NCI-H526 treated with DMSO at 0.1 percent for 48 hours (cell line): ENCODE data around the gene DLK1.

Experiments
- DNase-seq: peaks from one replicate; lab custom pipeline; 2025; lab: John Stamatoyannopoulos, UW

The DLK1 gene

DNA sequence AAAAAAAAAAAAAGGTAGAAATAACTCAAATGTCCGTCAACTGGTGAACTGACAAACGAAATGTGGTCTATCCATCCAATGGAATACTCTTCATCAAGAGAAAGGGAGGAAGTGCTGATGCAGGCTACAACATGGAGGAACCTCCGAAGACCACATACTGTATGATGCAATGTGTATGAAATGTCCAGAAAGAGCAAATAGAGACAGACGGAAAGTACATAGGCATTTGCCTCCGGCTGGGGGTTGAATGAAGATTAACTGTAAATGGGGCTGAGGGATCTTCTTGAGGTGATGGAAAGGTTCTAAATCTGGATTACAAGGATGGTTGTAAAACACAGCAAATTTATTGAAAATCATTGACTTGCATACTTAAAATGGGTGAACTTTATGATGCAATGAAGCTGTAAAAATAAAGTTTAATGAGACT, 35.4 kb downstream of the DLK1 start:
- DNase-seq: no peak

DNA sequence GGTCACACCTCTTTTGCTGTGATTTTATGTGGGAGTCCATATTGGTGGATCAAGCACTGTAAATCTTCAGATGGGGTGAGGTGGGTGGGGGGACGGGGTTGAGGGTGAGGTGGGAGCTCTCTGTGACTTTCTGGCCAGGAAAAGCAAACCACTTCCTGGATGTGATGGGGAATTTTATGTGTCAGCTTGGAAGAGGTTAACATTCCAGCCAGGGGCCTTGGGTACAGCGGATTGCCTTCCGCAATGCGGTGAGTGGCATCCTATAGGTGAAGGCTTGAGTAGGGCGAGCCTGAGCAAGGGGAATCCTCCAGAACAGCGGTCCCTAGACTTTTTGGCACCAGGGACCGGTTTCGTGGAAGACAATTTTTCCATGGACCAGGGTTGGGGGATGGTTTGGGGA, 36.2 kb downstream of the DLK1 start:
- DNase-seq: no peak

DNA sequence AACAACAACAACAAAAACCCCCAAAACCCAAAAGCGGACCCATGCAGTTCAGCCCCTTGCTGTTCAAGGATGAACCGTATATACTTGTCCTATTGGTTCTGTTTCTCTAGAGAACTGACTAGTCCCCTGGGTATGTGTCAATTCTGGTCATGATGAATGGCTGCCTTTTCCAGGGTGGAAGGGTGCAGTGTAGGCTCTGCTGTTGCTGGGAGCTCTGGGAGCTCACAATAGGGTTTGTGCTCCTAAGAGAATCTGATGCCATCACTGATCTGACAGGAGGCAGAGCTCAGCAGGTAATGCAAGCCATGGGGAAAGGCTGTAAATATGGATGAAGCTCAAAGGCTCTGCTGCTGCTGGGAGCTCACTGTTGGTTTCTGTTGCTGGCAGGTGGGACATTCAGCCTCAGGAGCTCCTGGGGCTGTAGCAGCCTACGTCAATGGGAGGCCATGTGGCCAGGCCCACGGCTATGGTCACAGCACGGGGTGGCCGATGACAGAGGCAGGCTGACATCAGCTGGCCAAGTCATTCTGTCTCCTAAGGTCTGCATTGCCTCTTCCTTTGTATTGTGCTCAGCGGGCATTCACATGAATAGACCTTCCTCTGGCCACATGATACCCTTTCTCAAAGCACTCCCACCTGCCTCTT, 37.9 kb downstream of the DLK1 start:
- DNase-seq: no peak

DNA sequence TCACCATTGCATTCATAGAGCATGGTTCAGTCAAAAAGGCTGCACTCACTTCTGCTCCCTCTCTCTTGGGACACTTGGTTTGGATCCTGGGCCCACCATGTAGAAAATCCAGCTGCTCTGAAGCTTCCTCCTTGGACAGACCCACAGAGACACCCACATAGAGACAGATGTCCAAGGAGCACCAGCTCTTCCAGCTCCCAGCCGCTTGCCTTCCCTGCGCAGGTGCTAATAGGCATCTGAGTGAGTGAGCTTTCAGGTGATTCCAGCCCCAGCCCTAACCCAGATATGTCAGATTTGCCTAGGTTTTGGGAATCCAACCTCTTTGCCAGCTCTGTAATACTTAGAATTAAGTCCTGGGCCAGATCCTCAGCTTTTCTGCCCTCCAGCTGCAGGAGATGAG, 38.6 kb downstream of the DLK1 start:
- DNase-seq: no peak

DNA sequence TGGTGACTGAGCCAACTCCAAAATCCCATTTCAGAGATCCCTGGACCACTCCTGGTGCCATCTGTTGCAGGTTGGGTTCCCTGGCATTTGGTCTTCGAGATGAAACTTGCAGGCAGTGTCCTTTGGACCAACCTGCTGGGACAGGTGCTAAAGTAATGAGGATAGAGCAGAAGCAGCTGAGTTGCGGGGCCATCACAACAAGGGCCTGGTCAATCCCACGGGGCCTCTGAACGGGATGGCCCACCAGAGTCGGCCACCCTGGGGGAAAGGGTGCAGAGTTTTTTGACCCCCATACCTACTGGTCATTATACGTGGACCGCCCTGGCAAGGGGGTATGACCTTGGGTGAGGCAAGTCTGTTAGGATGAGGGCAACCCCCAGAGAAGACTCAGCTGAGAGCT, 39.3 kb downstream of the DLK1 start:
- DNase-seq: no peak

DNA sequence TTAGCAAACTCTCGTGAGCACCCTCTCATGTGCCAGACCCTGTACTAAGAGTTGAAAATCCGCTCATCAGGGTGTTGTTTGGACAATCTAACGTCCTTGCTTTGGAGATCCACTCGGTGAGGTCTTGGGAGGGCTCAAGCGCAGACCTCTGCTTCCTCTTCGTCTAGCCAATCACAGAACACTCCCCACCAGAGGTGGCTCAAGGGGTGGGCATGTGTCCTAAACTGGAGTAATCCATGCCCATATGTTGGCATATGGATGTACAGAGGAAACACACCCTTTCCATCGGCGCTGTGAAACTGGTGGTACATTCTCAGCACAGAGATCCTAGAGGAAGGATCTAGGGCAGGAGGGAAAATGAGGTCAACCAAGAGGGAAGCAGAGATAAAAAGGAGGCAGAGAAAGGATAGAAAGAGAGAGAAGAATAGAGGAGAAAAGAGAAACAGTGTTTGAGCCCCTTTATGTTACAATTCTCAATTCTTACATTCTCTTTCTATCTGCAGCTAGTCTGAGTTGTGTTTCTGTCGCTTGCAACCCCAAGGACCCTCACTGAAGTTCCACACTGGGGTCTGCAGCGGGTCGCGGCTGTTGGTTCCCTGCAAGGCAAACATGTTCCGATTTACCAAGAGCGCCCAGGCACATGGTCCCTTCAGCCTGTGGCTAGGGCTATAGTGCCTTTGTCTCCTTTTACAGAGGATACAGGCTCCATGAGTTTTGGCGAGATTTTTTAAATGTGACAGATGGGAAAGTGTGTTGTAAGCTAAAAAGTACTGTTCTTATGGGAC, 40.5 kb downstream of the DLK1 start:
- no peak for DNase-seq

DNA sequence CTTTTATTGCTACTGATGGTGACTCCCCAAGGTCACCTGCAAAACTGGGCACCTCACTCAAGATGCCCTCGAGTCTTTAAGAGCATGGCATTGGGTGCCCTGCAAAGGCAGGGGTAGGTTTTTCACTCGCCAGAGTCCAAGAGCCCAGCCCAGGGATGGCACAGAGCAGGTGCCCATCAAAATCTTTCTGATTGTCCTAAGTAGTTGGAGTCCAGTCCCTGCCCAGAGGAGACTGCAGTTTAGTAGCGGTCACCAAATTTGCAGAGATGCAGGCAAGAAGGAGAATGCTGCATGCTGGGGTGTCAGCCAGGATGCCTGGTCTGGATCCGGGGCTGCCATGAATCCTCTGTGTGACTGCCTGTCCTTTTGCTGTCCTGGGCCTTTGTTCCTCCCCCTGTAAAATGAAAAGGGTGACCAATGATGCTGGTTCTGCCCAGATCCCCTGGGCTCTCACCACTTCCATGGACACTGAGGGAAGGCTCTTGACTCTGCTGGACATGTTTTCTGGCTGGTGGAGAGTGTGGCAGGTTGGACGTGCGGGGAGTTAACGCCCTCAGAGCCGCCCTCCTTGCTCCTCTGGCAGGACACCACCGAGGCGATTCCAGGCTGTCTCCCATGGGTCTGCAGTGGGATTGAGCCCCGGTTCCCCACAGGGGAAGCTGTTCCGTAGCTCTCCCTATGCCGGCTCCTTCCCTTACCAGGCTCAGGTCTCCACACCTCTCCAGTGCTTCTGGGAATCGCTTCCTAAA, 41.3 kb downstream of the DLK1 start:
- no peak for DNase-seq

DNA sequence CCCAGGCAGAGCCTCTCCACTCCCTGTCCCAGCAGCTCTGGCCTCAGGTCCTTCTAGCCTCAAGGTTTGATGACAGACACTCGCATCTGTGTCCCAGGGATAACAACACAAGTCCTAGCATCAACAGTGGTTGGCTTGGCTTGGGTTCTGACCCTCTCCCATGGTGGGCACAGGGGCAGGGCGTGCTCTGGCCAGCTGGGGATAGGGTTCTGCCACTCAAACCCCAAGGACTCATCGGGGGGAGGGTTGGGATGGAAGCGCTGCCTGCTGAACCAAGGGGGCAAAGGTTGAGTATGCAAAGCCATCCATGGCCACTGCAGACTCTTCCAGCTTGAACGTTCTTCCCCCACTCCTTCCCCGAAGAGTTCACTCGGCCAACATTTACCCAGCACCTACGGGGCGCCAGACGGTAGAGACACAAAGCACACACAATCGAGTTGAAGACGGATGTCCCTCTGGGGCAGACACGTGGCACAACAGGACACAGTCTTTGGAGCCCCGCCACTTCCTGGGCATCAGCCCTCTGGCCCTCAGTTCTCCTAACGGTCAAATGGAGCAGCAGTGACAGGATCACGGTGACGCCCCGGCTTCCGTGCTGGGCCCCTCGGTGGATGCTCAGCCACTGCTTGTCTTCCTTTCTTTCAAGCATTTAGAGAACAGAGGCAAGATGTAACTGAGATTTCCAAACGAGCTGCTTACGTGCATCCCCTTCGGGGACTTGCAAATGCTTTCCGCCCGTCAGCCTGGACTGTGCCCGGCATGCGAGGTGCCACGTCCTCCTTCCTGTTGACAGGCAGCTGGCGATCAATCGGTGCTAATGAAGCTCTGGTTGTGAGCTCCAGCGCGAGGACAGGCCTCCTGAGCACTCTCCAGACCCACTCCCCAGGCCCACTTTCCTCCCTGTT, 42.6 kb downstream of the DLK1 start:
- no peak for DNase-seq

DNA sequence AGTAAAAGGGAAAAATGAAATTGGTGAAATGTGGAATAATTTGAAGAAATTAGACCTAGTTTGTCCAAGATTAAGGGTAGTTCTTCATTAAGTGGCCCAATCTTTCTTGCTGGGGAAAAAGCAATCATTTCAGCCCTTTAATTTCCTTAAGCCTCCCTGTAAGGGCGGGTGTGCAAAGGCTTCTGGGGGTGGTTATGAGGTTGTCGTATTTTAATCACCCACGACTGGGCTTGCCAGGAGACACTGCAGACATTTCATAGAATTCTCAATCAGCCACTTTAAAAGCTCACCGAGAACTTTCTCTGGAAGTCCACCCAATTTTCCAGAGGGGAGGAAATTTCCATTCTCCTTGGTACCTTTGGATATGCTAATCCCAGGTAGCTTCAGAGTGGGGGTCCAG, 43.4 kb downstream of the DLK1 start:
- DNase-seq: no peak

DNA sequence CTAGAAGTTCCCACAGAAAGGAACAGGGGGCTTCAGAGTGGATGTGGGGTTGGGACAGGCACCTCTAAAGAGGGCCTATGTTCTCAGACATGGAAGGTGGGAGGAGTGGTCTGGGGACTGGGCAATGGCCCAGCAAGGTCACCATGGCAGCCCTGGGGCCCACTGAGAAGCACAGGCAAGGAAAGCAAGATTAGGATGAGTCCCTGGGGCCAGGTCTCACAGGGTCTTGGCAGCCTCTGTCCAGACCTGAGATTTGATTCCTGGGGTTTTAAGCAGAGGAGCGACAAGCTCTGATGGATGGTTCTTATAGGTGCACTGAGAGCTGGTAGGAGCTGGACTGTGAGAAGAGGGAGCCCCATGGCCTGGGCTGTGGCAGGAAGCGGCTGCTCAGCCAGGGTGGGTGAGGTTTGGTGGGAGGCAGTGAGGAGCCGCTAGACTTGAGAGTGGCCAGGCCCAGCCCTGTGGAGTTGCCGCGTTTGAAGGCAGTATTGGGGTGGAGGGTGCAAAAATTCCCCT, 44.0 kb downstream of the DLK1 start:
- DNase-seq: no peak

DNA sequence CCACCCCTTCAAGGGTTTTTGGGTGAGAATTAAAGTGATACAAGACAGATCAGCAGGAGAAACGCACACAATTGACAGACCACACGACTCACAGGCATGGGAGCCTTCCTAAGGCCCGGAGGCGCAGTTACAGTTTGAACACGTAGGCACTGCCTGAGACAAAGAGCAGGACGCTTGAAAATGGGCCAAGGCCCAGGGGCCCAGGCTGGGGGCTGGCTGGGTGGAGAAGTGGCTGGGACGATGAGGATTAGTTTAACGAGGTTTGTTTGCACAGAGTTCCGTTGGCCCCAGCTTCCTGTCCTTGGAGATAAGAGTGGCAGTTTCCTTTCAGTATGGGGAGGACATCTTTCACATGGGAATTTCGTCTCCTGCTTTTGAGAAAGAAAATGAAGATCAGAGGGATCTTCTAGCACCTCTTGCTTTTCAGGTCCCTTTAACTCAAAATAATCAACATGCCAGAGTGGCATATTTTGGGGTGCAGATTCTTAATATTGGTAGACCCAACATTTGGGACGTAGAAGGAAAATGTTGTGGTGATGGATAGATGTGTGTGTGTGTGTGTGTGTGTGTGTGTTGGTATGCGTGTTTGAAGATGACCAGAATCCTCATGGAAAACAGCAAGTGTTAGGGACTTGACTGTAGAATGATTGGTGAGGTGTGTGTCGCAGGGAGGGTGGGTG, 44.6 kb downstream of the DLK1 start:
- no peak for DNase-seq

DNA sequence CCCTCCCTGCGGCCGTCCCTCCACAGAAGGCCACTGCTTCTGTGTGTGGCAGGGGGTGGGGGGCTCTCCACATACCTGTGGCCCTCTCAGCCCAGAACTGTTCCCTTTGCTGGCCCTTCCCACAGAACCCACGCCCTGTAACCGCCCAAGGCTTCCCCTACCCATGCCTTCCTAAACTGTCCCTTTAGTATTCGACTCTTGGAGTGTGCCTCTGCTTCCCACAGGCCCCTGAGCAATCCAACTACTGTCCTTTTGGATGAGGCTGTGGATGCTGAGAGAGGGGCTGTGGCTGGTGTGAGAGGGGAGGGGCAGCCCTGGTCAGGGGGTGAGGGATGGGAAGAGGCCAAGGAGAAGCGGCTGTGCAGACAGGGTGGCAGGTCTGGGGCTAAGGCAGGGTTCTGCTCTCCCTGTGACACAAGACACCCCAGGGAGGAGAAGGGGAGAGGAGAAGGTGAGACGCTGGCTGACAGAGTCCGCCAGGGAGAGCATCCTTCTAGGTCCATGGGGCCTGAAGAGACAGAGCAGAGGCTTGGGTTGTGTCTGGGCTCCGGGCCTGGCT, 46.0 kb downstream of the DLK1 start:
- DNase-seq: no peak

DNA sequence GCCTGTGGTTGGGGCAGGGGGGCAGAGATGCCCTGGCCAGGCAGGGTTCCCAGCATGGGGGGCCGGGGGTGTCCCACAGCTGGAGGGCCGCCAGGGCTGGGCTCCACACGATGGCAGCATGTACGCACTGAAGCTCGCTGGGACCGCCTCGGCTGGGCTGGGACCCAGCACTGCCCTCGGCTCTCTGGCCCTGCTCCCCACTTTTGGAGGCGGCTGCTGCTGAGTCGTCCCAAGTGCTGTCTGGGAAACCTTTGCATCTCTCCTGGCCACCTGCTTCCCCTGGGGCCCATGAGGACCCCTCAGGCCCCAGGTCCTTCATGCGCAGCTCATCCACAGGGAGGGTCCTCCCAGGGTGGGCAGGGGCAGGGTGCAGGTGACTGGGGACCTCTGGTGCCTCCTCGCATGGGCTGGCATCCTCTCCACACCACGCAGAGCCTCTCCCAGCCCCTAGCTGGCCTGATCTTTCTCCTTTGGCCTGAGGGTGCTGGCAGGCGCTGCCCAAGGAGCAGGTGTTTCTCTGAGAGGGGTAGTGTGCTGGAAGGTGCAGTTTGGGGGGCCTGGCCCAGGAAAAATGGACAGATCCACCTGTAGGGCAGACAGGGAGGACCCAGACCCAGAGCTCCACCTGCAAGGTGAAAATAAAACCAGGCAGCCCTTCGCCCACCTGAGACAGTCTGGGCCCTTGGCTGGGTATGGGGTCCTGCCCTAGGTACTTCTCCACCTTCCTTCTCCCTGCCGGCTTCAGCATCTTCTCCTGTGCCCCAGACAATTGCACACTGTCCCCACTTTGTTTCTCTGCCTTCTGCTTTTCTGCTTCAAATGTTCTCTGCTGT, 46.9 kb downstream of the DLK1 start:
- DNase-seq: no peak

DNA sequence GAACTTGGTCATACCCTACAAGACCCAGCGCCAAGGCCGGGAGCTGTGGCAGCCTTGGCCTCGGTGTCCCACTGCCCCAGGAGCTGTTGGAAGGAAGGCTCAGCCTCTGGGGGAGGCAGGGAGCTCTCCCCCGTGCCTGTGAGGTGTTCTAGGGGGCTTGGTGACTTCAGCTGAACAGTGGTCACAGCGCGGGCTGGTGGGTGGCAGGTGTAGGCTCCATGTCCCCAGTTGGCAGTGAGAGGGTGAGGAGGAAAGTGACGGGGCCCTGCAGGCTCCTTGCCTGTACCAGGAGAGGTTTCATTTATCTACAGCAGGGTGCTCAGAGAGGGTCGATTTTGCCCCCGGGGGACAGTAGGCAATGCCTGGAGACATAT, 47.5 kb downstream of the DLK1 start:
- no peak for DNase-seq

DNA sequence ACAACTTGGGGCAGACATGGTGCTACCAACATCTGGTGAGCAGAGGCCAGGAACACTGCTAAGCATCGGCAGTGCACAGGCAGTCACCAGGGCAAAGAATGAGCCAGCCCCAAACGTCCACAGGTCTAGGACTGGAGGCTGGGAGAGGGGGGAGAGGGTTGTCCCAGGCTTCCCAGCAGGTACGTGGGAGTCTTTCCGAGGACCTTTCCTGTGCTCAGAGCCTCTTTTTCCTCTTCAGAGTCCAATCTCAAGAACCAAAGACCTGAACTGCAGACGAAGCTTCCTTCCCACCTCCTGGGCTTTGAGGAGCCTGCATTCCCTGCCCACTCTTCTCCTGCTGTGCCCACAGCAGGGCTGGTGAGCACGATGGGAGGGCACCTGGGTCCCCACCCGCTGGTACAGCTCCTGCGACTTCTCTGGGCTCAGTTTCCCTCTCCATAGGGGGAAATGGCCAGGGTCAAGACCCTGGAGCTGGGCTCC, 48.7 kb downstream of the DLK1 start:
- DNase-seq: no peak

DNA sequence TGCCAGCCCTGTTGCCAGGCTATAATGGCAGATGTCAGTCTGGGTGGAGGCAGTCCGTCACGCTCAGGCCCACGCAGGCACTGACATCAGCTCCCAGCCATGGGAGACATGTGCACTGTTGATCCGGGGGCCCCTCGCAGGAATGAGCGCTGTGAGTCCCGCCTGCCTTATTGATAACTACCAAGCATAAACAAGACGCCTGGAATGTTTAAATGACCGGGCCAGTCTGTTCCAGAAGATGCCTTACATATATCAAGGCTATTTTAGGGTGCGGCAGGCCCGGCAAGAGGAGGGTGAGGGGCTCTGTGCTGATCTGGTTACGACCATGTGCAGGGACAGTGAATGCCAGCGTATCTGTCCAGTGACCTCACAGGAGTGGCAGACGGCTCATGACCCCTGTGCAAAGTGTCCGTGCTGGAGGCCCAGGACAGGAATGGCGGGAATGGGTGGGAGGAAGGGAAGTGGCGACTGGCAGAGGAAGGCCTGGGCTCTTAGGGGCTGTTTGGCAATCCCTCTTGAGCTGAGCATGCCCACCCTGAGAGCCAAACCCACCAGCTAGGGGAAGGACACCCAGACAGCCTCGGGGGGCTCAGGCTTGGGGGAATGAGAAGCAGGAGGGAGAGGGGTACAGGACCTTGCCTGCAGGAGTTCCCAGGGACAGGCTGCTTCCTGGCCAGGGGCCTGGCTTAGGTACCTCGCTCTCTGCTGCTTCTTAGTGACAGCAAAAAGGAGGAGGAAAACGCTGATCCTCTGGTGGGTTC, 49.3 kb downstream of the DLK1 start:
- DNase-seq: no peak

DNA sequence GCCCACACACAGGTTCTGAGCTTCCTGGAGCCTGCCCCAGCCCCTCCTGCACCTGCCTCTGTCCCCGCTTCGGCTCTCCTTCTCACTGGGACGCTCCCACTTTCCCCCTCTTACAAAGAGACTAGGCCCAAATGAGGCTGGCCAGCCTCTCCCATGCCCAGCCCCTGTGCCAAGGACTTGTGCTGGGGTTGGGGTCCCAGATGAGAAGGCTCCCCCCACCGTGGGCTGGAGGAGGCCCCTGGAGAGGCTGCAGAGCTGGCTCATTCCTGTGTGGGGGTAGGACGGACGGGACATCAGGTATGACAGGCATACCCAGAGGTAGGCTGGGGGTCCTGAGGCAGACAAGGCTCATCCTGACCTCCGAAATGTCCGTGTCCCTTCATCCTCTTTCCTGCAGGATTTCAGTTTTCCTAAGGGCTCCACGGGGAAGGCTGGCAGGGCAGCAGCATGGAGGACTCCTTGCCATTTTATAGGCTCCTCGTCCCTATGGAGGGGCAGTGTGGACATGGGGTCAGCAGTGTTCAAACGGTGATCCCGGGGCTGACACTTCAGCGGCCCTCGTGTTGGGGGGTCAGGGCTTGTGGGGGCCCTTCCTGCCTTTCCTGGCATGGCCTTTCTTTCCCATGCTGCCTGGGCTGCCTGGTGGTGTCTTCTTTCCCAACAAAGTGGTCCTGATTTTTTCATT, 50.1 kb downstream of the DLK1 start:
- no peak for DNase-seq

DNA sequence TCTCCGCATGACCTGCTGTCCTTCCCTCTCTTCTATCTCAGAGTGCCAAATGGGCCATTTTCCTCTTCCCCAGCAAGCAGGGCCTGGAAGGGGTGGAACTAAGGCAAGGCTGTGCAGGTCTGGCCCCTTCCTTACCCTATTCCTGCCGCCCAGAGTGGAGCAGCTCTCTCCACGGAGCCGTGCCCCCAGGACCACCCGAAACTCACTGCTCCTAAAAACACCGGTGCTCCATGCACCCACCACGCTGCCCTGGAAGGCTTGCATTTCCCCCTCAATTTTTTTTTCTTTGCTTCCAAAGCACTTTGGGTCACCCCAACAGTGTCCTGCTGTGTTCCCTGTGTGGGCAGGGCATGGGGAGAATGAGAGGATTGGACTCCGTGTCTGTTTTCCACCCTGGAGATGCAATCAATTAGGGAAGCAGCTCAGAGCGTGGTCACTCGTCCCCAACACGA, 50.7 kb downstream of the DLK1 start:
- no peak for DNase-seq
